DOHH2 (cell line): ENCODE measurements around the gene SYNJ2.

ENCODE experiments used
- H3F3A ChIP-seq: fragments of 200-600 bp; sonication (generic), shearing (Covaris generic); 2 replicates; pipeline ENCODE4 v1.6.0; 2016; ENCODE audit warnings: antibody characterized with exemption, mild to moderate bottlenecking; ENCODE audit not compliant: control insufficient read depth, insufficient read depth
- H3K27ac ChIP-seq: fragments of 200-600 bp; sonication (generic); 2 replicates; pipeline ENCODE4 v1.5.1; 2014; ENCODE audit warnings: low read depth, mild to moderate bottlenecking, low read length, moderate library complexity
- H3K27me3 ChIP-seq: fragments of 200-600 bp; sonication (generic); 2 replicates; pipeline ENCODE4 v1.6.1; 2014; ENCODE audit warnings: mild to moderate bottlenecking, low read length, mixed read lengths; ENCODE audit not compliant: control insufficient read depth
- H3K36me3 ChIP-seq: fragments of 200-600 bp; sonication (generic); 2 replicates; pipeline ENCODE4 v1.6.1; 2014; ENCODE audit warnings: mild to moderate bottlenecking, low read length, moderate library complexity, mixed read lengths; ENCODE audit not compliant: control insufficient read depth
- H3K4me1 ChIP-seq: fragments of 200-600 bp; sonication (generic); 2 replicates; pipeline ENCODE4 v1.6.1; 2014; ENCODE audit warnings: mild to moderate bottlenecking, low read length, mixed read lengths; ENCODE audit not compliant: control insufficient read depth
- H3K4me2 ChIP-seq: fragments of 200-600 bp; sonication (generic); 2 replicates; pipeline ENCODE4 v1.6.0; 2014; ENCODE audit warnings: mild to moderate bottlenecking, low read length, moderate library complexity
- H3K4me3 ChIP-seq: fragments of 200-600 bp; sonication (generic); 2 replicates; pipeline ENCODE4 v1.5.1; 2014; ENCODE audit warnings: mild to moderate bottlenecking, low read length, mixed read lengths
- H3K79me2 ChIP-seq: fragments of 200-600 bp; sonication (generic); 2 replicates; pipeline ENCODE4 v1.6.1; 2014; ENCODE audit warnings: mild to moderate bottlenecking, low read length, mixed read lengths; ENCODE audit not compliant: control insufficient read depth
- H3K9me2 ChIP-seq: fragments of 200-600 bp; sonication (generic); replicated peaks from 2 replicates; pipeline ENCODE4 v1.6.1; 2014; ENCODE audit warnings: mild to moderate bottlenecking, low read length, mixed read lengths; ENCODE audit not compliant: control insufficient read depth
- H3K9me3 ChIP-seq: fragments of 200-600 bp; sonication (generic); 2 replicates; pipeline ENCODE4 v1.6.1; 2014; ENCODE audit warnings: antibody characterized with exemption, low read length, mixed read lengths; ENCODE audit not compliant: control insufficient read depth, insufficient read depth
- H4K20me1 ChIP-seq: fragments of 200-600 bp; sonication (generic); 2 replicates; pipeline ENCODE4 v1.6.0; 2014; ENCODE audit warnings: low read depth, mild to moderate bottlenecking, antibody characterized with exemption, low read length, moderate library complexity; ENCODE audit not compliant: control insufficient read depth, insufficient read depth
- EZH2phosphoT487 ChIP-seq: fragments of 200-600 bp; sonication (generic); IDR thresholded peaks from 2 replicates; pipeline ENCODE4 v1.6.1; 2017; ENCODE audit warnings: borderline replicate concordance, mild to moderate bottlenecking, antibody characterized with exemption, low read length, moderate library complexity, mixed read lengths
- TF ChIP-seq, protein P1 (sequence below): fragments of 200-600 bp; sonication (generic); IDR thresholded peaks from one replicate; pipeline ENCODE4 v1.5.1; 2014; ENCODE audit warnings: antibody characterized with exemption, mild to moderate bottlenecking, low read depth, low read length; ENCODE audit not compliant: poor library complexity, severe bottlenecking

The SYNJ2 gene

DNA sequence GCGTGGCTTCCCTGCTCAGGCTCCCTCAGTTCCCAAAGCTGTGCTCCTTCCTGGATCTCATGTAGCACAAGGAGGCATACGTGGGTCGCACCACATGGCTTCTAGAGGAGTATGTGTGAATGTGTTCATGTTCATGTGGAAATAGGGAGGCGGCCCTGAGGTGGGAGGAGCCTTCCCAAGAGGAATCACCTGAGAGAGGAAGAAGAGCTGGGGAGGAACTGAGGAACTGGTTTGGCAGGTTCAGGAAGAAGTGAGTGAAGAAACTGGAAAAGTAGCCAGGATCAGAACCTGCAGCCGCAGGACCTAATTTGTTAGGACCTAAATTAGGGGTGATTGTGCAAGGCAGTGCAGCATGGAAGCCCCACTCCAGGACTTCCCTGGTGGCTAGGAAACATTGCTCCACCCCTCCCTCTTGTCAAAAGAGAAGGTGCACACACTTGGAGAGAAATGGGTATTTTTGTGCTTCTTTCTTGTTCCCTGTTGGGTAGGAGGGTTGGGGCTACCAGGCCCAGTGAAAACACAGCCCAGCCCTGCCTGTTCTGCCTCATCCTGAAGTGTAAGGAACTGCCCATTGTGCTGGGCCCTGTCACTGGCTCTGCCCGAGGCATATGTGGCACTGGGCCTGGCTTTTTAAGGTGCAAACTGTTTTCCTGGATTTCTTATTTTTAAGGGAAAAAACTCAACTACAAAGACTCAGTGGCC lies 20.7 kb downstream of the SYNJ2 start:
- Histone ChIP-seq H3K36me3 (no peaks in the 10 kb centered on the region), H3K4me2 (no peak overlapping the region), H3F3A (no peaks in the 10 kb centered on the region), H3K9me2 (no peaks in the 10 kb centered on the region), H3K9me3 (no peaks in the 10 kb centered on the region), H3K27me3 (no peaks in the 10 kb centered on the region), H3K79me2 (no peaks in the 10 kb centered on the region), H3K27ac (no peak overlapping the region), H4K20me1 (no peaks in the 10 kb centered on the region), H3K4me3 (no peak overlapping the region), H3K4me1 (no peaks in the 10 kb centered on the region)
- TF ChIP-seq EZH2phosphoT487, result no peak
- TF ChIP-seq, protein P1, sequence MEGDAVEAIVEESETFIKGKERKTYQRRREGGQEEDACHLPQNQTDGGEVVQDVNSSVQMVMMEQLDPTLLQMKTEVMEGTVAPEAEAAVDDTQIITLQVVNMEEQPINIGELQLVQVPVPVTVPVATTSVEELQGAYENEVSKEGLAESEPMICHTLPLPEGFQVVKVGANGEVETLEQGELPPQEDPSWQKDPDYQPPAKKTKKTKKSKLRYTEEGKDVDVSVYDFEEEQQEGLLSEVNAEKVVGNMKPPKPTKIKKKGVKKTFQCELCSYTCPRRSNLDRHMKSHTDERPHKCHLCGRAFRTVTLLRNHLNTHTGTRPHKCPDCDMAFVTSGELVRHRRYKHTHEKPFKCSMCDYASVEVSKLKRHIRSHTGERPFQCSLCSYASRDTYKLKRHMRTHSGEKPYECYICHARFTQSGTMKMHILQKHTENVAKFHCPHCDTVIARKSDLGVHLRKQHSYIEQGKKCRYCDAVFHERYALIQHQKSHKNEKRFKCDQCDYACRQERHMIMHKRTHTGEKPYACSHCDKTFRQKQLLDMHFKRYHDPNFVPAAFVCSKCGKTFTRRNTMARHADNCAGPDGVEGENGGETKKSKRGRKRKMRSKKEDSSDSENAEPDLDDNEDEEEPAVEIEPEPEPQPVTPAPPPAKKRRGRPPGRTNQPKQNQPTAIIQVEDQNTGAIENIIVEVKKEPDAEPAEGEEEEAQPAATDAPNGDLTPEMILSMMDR, result no peak

DNA sequence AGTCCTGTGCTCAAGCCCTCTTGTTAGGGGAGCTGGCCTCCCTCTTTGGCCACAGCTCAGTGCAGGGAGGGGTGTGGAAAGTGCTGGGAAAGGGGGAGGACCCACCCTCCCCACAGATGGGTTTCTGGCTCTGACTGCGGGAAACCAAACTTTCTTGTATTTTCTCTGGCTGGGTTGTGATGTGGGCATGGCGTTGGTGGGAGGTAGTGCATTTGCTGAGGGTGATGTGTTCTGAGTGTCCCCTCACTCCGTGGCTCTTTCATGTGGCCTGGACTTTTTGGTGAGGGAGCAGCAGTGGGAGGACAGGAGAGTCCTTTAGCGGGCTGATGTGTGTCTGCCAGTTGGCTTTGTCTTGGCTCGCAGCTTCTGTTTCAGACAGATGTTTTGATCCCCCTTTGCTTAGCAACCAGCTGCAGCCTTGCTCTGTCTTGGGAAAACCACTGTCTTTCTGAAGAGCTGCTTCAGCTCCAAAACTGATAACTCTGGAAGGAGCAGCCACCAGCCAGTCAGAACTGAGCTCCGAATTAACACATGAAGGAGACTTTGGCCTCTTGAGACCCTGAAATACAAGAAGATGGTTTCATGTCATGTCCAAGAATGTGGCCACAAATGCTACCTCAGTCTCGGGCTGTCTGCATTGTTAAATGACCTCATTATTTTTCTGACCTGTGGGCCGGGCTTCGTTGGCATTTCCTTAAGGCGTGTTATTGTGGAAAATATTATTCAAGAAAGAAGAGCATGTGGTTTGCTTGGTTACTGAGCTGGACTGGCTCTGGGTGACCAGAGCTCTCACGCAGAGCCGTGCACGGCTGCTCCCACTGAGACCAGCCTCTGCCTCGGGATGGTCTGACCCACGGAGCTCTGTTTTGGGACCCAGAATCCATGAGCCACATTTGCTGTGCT lies 21.5 kb downstream of the SYNJ2 start:
- Histone ChIP-seq H3K79me2 (no peaks in the 10 kb centered on the region), H3K9me2 (no peaks in the 10 kb centered on the region), H3K4me2 (no peak overlapping the region), H3K36me3 (no peaks in the 10 kb centered on the region), H3K27ac (no peak overlapping the region), H3K27me3 (no peaks in the 10 kb centered on the region), H3K4me1 (no peaks in the 10 kb centered on the region), H3K9me3 (no peaks in the 10 kb centered on the region), H4K20me1 (no peaks in the 10 kb centered on the region), H3F3A (no peaks in the 10 kb centered on the region), H3K4me3 (no peak overlapping the region)
- TF ChIP-seq EZH2phosphoT487, result no peak
- TF ChIP-seq, protein P1, result no peak

DNA sequence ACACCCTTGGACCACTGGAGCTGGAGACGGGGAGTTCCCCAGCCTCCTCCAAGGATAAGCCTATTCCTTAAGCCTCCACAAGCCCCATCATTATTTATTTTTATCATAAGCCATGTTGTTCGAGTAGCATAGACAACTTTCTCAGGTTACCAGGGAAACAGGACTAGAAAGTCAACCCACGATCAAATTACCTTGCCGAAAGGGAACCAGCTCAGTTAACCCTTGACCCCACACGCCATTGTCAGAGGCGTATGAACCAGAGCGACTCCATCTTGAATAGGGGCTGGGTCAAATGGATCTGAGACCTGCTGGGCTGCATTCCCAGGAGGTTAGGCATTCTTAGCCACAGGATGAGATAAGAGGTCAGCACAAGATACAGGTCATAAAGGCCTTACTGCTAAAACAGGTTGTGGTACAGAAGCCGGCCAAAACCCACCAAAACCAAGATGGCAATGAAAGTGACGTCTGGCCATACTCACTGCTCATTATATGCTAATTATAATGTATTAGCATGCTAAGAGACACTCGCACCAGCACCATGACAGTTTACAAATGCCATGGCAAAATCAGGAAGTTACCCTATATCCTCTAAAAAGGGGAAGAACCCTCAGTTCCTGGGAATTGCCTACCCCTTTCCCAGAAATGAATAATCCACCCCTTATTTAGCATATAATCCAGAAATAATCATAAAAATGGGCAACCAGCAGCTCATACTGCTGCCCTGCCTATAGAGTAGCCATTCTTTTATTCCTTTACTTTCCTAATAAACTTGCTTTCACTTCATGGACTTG lies 22.4 kb downstream of the SYNJ2 start:
- Histone ChIP-seq H3K79me2 (no peaks in the 10 kb centered on the region), H3F3A (no peaks in the 10 kb centered on the region), H3K9me3 (no peaks in the 10 kb centered on the region), H3K9me2 (no peaks in the 10 kb centered on the region), H3K4me2 (no peak overlapping the region), H4K20me1 (no peaks in the 10 kb centered on the region), H3K27me3 (no peaks in the 10 kb centered on the region), H3K36me3 (no peaks in the 10 kb centered on the region), H3K27ac (no peak overlapping the region), H3K4me1 (no peaks in the 10 kb centered on the region), H3K4me3 (no peak overlapping the region)
- TF ChIP-seq, protein P1, result no peak
- no peak for TF ChIP-seq EZH2phosphoT487
